DMS114 treated with DMSO at 0.1 percent for 48 hours (cell line): ENCODE data around the gene SRP9.

Source experiments
- DNase-seq: peaks from one replicate; lab custom pipeline; 2025; ENCODE audit not compliant: unreplicated experiment; lab: John Stamatoyannopoulos, UW

The SRP9 gene, protein sequence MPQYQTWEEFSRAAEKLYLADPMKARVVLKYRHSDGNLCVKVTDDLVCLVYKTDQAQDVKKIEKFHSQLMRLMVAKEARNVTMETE

GRCh38 chr1:225777583-225778336, at the start of gene SRP9:
SRP9 (plus strand) TSS chr1:225777826; CDS start chr1:225777941, 115 bp downstream.
- DNase-seq: peak; percentile 97

DNA sequence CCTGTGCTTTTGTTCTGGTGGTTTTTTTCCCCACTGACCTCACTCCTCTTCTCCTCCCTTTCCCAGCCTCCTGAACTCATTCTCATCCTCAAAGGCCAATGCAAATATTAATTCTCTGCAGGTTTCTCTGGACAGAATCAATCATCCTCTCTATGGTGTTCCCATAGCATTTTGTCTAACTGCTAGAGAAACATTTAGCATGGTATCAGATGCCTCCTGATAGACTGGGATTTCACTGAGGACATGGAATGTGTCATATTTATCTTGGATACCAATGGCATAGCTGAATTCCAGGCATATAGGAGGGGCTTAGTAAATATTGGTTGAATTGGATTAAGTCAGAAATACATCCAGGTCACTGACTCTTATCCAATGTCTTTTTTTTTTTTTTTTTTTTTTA, 46.1 kb upstream of the SRP9 start:
- no peak for DNase-seq

- DNase-seq: no peak
Measured at GRCh38 chr1:225733254-225733653, 44.4 kb upstream of the SRP9 start.

GRCh38 chr1:225735252-225736149, 42.1 kb upstream of the SRP9 start:
- DNase-seq: no peak

- DNase-seq: no peak
Measured at GRCh38 chr1:225736437-225737098, 41.1 kb upstream of the SRP9 start.

GRCh38 chr1:225737161-225737560, 40.5 kb upstream of the SRP9 start:
- no peak for DNase-seq

DNA sequence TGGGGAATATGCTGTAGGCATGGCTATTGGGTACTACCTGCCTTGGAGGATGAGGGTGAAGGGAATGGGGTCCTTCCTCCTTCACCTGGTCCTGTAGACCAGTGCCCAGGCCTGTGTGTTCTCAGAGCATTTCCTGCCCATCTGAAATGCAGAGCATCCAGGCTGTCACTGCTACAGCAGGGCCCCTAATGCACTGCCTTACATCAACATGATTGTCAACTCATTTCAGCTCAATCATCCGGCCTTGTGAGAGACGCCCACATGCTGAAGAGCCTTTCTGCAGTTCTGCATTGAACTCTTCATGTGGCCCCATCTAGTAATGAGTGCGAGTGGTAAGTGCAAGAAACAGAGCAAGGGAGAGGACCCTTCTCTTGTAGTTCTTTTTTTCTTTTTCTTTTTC, 39.8 kb upstream of the SRP9 start:
- DNase-seq: no peak

DNA sequence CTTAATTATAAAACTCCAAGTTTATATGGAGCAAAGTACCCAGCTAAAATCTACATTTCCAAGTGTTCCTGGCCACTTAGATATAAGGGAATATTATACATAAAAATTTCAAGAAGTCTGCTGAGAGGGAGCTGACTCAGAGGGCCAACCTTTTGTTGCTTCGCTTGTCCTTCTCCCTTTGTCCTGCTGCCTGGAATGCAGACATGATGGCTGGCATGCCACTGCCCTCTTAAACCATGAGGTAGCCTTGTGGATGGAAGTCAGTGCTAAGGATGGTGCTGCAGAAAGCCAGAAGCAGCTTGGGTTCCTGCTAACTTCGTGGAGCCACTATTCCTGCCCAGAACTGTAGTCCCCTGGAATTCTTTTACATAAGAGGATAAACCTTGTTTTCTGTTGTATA, 38.9 kb upstream of the SRP9 start:
- no peak for DNase-seq

DNA sequence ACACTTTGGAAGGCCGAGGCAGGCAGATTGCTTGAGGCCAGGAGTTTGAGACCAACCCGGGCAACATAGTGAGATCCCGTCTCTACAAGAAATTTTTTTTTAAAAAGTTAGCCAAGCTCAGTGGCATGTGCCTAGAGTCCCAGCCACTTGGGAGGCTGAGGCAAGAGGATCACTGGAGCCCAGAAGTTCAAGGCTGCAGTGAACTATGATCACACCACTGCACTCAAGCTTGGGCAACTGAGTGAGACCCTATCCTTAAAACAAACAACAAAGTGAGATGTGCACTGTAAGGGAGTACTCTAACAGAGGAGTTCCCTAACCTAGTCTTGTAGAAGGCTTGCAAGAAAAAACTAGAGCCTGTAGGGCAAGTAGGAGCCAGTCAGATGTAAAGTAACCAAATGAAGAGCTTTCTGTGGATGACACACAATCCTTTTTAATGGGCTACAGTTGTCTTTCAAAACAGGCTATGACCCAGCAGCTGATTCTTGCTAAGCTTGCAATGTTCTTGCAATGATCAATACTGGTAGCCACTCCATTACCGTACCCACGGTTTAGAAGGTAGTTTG, 38.0 kb upstream of the SRP9 start:
- no peak for DNase-seq

- no peak for DNase-seq
Measured at GRCh38 chr1:225744745-225745144, 32.9 kb upstream of the SRP9 start.

GRCh38 chr1:225745273-225745672, 32.4 kb upstream of the SRP9 start:
- no peak for DNase-seq

GRCh38 chr1:225746361-225747179, 31.1 kb upstream of the SRP9 start:
- DNase-seq: no peak

- no peak for DNase-seq
Measured at GRCh38 chr1:225747566-225747965, 30.1 kb upstream of the SRP9 start.

DNA sequence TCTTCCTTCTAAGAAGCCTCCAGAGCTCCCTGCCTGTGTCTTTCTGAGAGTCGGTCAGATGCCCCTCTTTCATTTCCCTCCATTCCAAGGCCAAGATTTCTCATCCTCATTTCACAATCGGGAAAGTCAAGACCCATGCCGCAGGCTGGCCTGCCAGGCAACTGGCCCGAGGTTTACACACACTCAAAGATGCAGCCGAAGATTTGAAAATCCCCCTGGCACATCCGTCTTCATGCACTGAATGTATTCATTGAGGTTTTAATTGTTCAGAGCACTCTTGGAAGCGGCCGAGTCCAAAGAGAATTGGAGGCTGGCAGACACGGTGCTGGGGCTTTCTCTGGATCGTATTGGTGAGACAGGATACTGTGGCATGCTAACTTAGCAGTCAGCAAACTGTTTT, 29.1 kb upstream of the SRP9 start:
- DNase-seq: no peak

DNA sequence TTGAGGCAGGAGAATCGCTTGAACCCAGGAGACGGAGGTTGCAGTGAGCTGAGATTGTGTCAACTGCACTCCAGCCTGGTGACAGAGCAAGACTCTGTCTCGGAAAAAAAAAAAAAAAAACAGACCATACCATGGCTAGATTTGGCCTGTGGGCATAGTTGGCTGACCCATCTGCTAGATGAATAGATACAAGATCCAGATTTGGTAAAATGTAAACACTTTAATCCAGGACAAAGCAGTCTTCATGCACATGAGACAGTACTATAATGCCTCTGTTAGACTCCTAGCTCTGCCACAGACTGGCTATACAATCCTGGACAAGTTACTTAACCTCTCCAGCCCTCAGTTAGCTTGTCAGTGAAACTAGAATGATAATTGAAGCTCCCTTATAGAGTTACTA, 27.9 kb upstream of the SRP9 start:
- no peak for DNase-seq

DNA sequence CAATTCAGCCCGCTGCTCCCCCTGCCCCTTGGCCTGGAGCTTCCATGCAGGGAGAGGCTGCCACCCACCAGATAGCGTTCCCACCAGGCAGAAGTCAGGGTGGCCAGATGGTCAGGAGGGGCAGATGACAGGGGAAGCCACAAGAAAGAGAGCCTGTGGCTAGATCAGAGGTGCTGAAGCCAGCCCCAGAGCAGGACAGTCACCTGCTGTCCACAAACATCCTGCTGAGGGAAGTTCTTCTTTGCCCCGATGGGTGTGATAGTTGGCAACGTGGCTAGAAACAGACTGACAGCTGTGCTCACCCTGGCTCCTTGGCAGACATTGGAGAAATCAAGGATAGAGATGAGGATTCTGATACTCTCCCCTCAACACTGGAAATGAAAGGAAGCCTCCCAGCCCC, 27.2 kb upstream of the SRP9 start:
- no peak for DNase-seq

DNA sequence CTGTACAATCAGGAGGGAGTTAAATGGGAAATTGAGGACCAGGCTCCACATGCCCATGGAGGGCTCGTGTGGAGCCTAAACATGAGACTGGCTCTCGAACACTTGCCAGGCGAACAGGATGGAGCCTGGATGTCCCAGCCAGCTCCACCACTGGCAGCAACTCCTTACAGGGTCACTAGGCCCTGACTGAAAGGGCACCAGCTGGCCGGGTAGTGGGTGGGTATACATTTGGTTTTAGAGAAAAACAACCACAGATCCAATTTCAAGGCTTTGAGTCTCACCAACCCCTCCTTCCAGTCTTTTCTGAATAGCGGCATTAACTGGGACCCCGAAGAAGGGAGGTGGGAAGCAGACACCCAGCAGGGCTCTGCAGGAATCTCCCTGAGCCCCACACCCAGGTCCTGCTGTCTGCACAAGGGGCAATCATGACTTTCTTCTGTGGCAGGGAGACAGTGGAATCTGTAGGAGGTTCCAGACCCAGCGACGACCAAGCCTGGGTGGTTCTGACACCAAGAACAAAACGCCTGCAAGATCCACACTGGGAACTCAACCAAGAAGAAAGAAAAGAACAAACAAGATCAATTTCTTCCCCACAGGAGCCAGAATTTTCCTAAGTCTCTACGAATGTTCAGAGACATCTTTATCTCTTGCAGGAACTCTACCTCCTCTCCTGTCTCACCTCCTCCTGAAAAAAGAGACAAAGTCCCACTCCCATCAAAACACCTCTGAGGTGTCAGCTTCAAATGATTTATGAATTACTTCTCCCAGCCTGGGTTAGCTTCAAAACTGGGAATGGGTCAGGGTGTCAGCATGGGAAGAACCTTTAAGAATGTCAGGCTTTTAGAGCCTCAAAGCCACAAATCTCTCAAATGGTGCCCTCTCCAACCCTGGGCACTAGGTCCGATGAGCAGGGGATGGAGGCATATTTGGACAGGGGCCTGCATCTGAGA, 26.5 kb upstream of the SRP9 start:
- DNase-seq: no peak

- DNase-seq: no peak
Measured at GRCh38 chr1:225752245-225752644, 25.4 kb upstream of the SRP9 start.

- DNase-seq: no peak
Measured at GRCh38 chr1:225754940-225755641, 22.5 kb upstream of the SRP9 start.
